Medulla oblongata (tissue), 1 donor: ENCODE measurements around the gene IRX2.

ENCODE experiments used
- DNase-seq: peaks from one replicate; pipeline ENCODE4 v3.0.0-alpha.2; 2015; ENCODE audit errors: extremely low spot score

Gene IRX2

DNA sequence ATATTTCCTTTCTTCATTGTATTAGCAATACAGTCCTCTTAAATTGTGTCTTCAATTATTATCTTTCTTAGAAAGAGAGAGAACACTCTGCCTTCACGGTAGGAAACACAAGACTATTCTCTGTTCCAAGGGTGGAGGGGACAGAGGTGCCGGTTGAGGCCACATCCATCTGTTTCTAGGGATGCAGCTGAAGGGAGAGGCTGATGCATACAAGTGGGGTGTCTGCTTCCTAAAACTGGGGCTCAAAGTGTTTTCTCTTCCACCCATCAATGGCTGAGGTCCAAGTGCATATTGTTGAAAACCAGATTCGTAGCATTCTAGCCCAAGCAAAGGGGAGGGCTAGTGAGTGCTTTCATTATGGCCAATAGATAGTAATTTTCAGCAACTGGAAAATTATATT is 9.5 kb downstream of the IRX2 start:
- no peak for DNase-seq

- no peak for DNase-seq
Observed at GRCh38 chr5:2740876-2741555, 10.5 kb downstream of the IRX2 start.

GRCh38 chr5:2740051-2740875 is 11.2 kb downstream of the IRX2 start:
- DNase-seq, result no peak

- peak; percentile 29 for DNase-seq
Observed at GRCh38 chr5:2739360-2740050, 12.0 kb downstream of the IRX2 start.

DNA sequence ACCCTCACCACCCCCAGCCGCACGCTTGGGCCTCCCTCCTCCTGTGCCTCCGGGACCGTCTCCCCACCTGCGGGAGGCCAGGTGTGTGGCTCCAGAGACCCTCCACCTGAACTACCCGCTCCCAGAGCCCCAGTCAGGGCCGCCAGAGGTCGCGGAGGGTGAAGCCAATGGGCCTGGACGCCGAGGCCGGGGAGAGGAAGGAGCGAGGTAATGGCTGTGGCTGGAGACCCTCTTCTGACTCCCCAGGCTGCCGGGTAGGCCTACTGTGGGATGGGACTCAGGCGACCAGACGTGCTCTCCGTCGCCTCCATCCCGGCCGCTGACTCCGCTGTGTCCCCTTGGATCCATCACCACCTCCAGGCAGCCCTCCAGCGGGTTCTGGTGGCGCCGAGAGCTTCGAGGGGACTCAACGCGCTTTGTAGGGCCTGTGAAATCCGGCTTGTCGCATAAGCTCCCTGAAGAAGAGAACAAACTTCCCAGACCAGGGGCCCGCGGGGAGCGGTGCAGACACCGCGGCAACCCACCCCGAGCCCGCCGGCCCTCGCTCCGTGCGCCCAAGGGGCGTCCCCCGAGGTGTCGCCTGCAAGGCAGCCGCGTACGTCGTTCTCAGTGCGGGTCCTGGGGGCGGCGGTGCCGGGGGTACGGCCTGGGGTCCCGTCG is 12.6 kb downstream of the IRX2 start:
- no peak for DNase-seq

- no peak for DNase-seq
Observed at GRCh38 chr5:2738156-2738699, 13.2 kb downstream of the IRX2 start.

GRCh38 chr5:2737273-2738155 is 14.0 kb downstream of the IRX2 start:
- no peak for DNase-seq

- no peak for DNase-seq
Observed at GRCh38 chr5:2736872-2737271, 14.6 kb downstream of the IRX2 start.

GRCh38 chr5:2735996-2736395 is 15.5 kb downstream of the IRX2 start:
- DNase-seq, result no peak

GRCh38 chr5:2732850-2733249 is 18.6 kb downstream of the IRX2 start:
- DNase-seq, result no peak

GRCh38 chr5:2732004-2732403 is 19.5 kb downstream of the IRX2 start:
- no peak for DNase-seq

GRCh38 chr5:2729189-2729588 is 22.3 kb downstream of the IRX2 start:
- no peak for DNase-seq

DNA sequence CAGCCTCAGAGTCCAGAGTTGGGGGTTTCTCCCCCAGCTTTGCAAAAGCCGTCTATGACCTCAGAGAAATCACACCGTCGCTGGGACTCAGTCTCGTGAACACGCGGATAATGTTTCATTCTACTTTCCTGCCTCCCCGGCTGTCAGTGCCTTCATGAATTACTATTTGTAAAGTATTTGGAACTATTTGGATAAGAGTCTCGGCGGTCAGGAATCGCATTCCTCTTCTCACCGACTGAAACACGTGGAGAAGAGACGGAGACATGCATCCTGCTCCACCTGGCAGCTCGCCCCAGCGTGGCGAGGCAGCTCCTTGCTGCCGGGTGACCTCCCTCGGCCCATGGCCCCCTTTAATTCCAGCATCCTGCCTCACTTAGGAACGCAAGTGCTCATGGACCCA is 23.9 kb downstream of the IRX2 start:
- no peak for DNase-seq

- no peak for DNase-seq
Observed at GRCh38 chr5:2725980-2726765, 25.3 kb downstream of the IRX2 start.

DNA sequence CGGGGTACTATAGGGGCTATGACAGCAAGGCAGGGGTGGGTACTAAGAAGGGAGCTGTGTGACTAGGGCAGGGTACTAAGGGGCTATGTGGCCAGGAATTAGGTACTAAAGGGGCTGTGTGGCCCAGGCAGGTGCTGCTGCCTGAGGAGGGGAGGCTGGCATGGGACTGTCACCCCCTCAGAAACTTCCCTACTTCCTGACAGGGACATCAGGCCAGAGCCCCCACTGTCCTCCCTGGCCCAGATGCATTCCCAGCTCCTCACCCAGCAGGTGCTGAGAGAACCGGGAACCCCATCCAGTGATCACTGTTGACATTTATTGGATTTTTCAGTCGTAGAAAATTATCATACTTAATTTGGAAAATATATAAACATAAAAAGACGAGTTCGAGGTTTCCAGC is 26.6 kb downstream of the IRX2 start:
- no peak for DNase-seq

- DNase-seq, result no peak
Observed at GRCh38 chr5:2724031-2724581, 27.4 kb downstream of the IRX2 start.

GRCh38 chr5:2722901-2723300 is 28.6 kb downstream of the IRX2 start:
- no peak for DNase-seq

DNA sequence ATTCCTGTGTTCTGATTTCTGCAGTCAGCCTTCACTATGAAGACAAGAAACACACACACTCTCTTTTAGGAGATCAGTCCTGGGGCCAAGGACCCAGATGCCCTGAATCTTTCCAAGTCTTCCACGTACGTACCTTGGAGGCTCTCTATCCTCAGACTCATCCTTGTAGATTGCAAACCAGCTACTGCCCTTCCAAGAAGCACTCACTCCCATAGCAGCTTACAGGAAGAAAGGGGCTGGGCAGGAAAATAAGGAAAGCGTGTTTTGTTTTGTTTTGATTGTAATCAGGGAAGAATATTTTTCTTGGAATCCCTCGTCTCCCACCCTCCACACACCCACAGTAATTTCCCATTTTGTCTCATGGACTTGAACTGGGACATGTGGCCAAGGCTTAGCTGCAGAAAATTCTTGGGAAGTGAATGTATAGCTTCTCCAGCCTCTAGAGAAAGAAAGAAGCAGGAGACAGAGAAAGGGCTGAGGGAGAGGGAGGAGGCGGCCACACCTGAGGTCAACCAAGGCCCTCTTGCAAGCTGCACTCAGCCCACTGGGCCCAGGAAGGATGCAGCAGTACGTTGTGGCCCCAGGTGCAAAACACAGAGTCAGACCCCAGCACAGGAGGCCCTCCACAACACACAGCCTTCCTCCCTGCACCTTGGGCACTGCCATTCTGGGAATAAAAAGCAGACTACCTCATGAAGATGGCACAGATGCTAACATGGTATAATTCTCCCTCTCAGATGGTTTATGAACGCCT is 29.9 kb downstream of the IRX2 start:
- DNase-seq, result no peak

DNA sequence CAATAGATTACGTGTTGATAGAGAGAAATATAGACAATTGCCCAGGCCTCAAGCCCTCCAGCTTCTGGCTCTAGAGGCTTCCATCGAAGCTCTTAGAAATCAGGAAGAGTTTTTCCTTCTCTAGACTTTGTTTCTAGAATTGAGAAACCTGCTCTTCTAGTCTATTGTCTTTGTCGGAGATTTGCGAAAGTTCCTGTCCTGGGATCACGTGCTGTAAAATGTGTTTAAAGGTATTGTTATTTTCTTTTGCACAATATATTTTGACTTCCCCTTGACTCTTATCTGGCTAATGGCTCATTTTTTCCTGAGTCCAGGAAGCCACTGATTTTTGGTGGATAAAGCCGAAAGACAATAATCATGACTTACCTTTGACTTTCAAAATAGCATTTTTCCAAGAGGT is 32.1 kb downstream of the IRX2 start:
- DNase-seq, result no peak
